GM12878 (cell line): Measurements from ENCODE around the gene ZNF280D.

Experiments
- ATF3 ChIP-seq: IDR thresholded peaks from 2 replicates; pipeline ENCODE4 v1.6.1; 2011; ENCODE audit warnings: low read depth, mild to moderate bottlenecking, low read length, moderate library complexity, borderline replicate concordance; ENCODE audit errors: extremely low read depth
- BCL11A ChIP-seq: IDR thresholded peaks from 2 replicates; pipeline ENCODE4 v1.6.1; 2011; ENCODE audit warnings: low read depth, low read length
- CTCF ChIP-seq, 3 experiments: IDR thresholded peaks in 2 of 3; conservative IDR thresholded peaks in 1 of 3; 2 replicates each; pipeline ENCODE4 v1.5.1; 2011; ENCODE audit warnings: low read depth in 3 of 3, low read length in 3 of 3, mild to moderate bottlenecking in 3 of 3, control low read depth in 2 of 3, moderate library complexity in 2 of 3, inconsistent platforms in 1 of 3, mixed read lengths in 1 of 3; ENCODE audit not compliant: control insufficient read depth in 2 of 3, insufficient read depth in 1 of 3; ENCODE audit errors: extremely low read depth in 1 of 3
- EGR1 ChIP-seq, 2 experiments: IDR thresholded peaks; 1 replicate in 1 of 2; 2 replicates in 1 of 2; pipeline ENCODE4 v1.6.1; 2011 to 2012; ENCODE audit warnings: low read depth in 2 of 2, low read length in 2 of 2, borderline replicate concordance in 1 of 2, mild to moderate bottlenecking in 1 of 2, moderate library complexity in 1 of 2
- EP300 ChIP-seq, 2 experiments: fragments of 150-350 bp in 1 of 2; IDR thresholded peaks; 2 replicates each; pipeline ENCODE4 v1.6.1; 2011 to 2012; ENCODE audit warnings: low read depth in 2 of 2, low read length in 2 of 2, borderline replicate concordance in 1 of 2, improper control_type of control experiment in 1 of 2, inconsistent platforms in 1 of 2; ENCODE audit not compliant: control insufficient read depth in 1 of 2
- EZH2 ChIP-seq: IDR thresholded peaks from 2 replicates; pipeline ENCODE4 v1.6.1; 2012; ENCODE audit warnings: low read depth, mild to moderate bottlenecking, control low read depth, inconsistent platforms, low read length, borderline replicate concordance; ENCODE audit not compliant: control insufficient read depth
- HCFC1 ChIP-seq: fragments of 150-350 bp; IDR thresholded peaks from 2 replicates; pipeline ENCODE4 v1.6.1; 2014; ENCODE audit warnings: low read length
- KDM1A ChIP-seq: fragments of 200-600 bp; sonication (generic); IDR thresholded peaks from 2 replicates; pipeline ENCODE4 v1.6.1; 2016; ENCODE audit warnings: borderline replicate concordance
- POLR2A ChIP-seq: IDR thresholded peaks from 2 replicates; pipeline ENCODE4 v1.6.1; 2011; ENCODE audit warnings: low read depth, mild to moderate bottlenecking, low read length
- SIN3A ChIP-seq: IDR thresholded peaks from 2 replicates; pipeline ENCODE4 v1.6.1; 2012; ENCODE audit warnings: low read depth, low read length, improper control_type of control experiment
- SP1 ChIP-seq: IDR thresholded peaks from one replicate; pipeline ENCODE4 v1.6.1; 2011; ENCODE audit warnings: low read depth, low read length
- SREBF2 ChIP-seq: IDR thresholded peaks from 2 replicates; pipeline ENCODE4 v1.6.1; 2012; ENCODE audit warnings: mild to moderate bottlenecking, low read length
- ZNF274 ChIP-seq: IDR thresholded peaks from one replicate; pipeline ENCODE4 v1.8.0; 2011; ENCODE audit not compliant: insufficient read length, insufficient read depth

- TF ChIP-seq SP1 (no peak), EGR1 (IDR thresholded peaks at IDR 0.05; ENCODE audit: borderline replicate concordance in 1 of 2, low read depth in 2 of 2, low read length in 2 of 2) (no peak), SREBF2 (no peak), SIN3A (no peak), EZH2 (no peak), ATF3 (no peak), CTCF (IDR thresholded peaks at IDR 0.05 in 2 of 3, conservative IDR thresholded peaks at IDR 0.05 in 1 of 3; ENCODE audit: control insufficient read depth in 2 of 3, extremely low read depth in 1 of 3, insufficient read depth in 1 of 3, low read depth in 3 of 3, low read length in 3 of 3) (no peak), EP300 (IDR thresholded peaks at IDR 0.05; ENCODE audit: borderline replicate concordance in 1 of 2, control insufficient read depth in 1 of 2, low read depth in 2 of 2, low read length in 2 of 2) (no peak), KDM1A (no peak), HCFC1 (no peak), ZNF274 (no peak), BCL11A (no peak), POLR2A (no peak)
These were observed 52.2 kb downstream of the ZNF280D start for GRCh38 chr15:56681113-56681512.
